Cardiac fibroblast (primary cell): ENCODE results near the gene ATP6V1F.

ENCODE experiments used
- DNase-seq, 2 donors: peaks; one replicate each; pipeline versions ENCODE4 v3.0.0 to v3.0.0-alpha.2; 2010; ENCODE audit warnings: low read depth in 2 of 2
- H3K4me3 ChIP-seq, 2 donors: replicated peaks in 1 of 2; 1 replicate in 1 of 2; 2 replicates in 1 of 2; pipeline ENCODE4 v1.5.1; 2011; ENCODE audit warnings: low read depth in 2 of 2, low read length in 2 of 2, mild to moderate bottlenecking in 2 of 2, moderate library complexity in 1 of 2
- CTCF ChIP-seq: IDR thresholded peaks from one replicate; pipeline ENCODE4 v1.5.1; 2011; ENCODE audit warnings: low read depth, mild to moderate bottlenecking, low read length, inconsistent platforms

ATP6V1F gene

GRCh38 chr7:128849804-128850490 is 12.7 kb upstream of the ATP6V1F start:
- DNase-seq: no peak
- TF ChIP-seq CTCF: no peak
- H3K4me3 ChIP-seq: no peak overlapping the region

GRCh38 chr7:128852537-128853254 is 10.0 kb upstream of the ATP6V1F start:
- TF ChIP-seq CTCF: no peak

GRCh38 chr7:128853799-128854198 is 8.9 kb upstream of the ATP6V1F start:
- no peak for TF ChIP-seq CTCF

More at GRCh38 chr7:128852537-128853254, 10.0 kb upstream of the ATP6V1F start:
- no peak overlapping the region for H3K4me3 ChIP-seq
- no peak for DNase-seq

GRCh38 chr7:128854396-128854795 is 8.3 kb upstream of the ATP6V1F start:
- TF ChIP-seq CTCF: no peak
- DNase-seq: no peak
- H3K4me3 ChIP-seq: no peak overlapping the region

More at GRCh38 chr7:128853799-128854198, 8.9 kb upstream of the ATP6V1F start:
- DNase-seq: no peak
- H3K4me3 ChIP-seq: no peak overlapping the region

- TF ChIP-seq CTCF: no peak
- DNase-seq: no peak
- no peak overlapping the region for H3K4me3 ChIP-seq
Observed at GRCh38 chr7:128855559-128855958, 7.1 kb upstream of the ATP6V1F start.

GRCh38 chr7:128856001-128856718 is 6.5 kb upstream of the ATP6V1F start:
- no peak for TF ChIP-seq CTCF
- H3K4me3 ChIP-seq: no peak overlapping the region
- DNase-seq: no peak
